GM12801 (cell line): ENCODE measurements around the gene GRAMD2A.

Experiments
- CTCF ChIP-seq: IDR thresholded peaks from one replicate; pipeline ENCODE4 v1.5.1; 2011; ENCODE audit warnings: control low read depth; ENCODE audit not compliant: insufficient read length; ENCODE audit errors: extremely low read depth

GRAMD2A gene

GRCh38 chr15:72196409-72197040, 1.1 kb downstream of the GRAMD2A start:
- no peak for TF ChIP-seq CTCF

- TF ChIP-seq CTCF: no peak
These were observed 2.5 kb downstream of the GRAMD2A start for GRCh38 chr15:72195101-72195511.

- no peak for TF ChIP-seq CTCF
These were observed 3.7 kb downstream of the GRAMD2A start for GRCh38 chr15:72193836-72194396.

- no peak for TF ChIP-seq CTCF
These were observed 5.2 kb downstream of the GRAMD2A start for GRCh38 chr15:72192416-72192815.

- no peak for TF ChIP-seq CTCF
These were observed 8.2 kb downstream of the GRAMD2A start for GRCh38 chr15:72189250-72189902.

- TF ChIP-seq CTCF: no peak
These were observed 13.3 kb downstream of the GRAMD2A start for GRCh38 chr15:72184165-72184811.

GRCh38 chr15:72183781-72184164, 13.8 kb downstream of the GRAMD2A start:
- no peak for TF ChIP-seq CTCF
